GM12874 (cell line): Measurements from ENCODE around the gene DPH1.

ENCODE experiments used
- TF ChIP-seq, protein P1 (sequence below): IDR thresholded peaks from 2 replicates; pipeline ENCODE4 v1.5.1; 2011; ENCODE audit warnings: low read depth, mild to moderate bottlenecking, control low read depth, low read length, moderate library complexity; ENCODE audit not compliant: insufficient read depth

Gene DPH1

DNA sequence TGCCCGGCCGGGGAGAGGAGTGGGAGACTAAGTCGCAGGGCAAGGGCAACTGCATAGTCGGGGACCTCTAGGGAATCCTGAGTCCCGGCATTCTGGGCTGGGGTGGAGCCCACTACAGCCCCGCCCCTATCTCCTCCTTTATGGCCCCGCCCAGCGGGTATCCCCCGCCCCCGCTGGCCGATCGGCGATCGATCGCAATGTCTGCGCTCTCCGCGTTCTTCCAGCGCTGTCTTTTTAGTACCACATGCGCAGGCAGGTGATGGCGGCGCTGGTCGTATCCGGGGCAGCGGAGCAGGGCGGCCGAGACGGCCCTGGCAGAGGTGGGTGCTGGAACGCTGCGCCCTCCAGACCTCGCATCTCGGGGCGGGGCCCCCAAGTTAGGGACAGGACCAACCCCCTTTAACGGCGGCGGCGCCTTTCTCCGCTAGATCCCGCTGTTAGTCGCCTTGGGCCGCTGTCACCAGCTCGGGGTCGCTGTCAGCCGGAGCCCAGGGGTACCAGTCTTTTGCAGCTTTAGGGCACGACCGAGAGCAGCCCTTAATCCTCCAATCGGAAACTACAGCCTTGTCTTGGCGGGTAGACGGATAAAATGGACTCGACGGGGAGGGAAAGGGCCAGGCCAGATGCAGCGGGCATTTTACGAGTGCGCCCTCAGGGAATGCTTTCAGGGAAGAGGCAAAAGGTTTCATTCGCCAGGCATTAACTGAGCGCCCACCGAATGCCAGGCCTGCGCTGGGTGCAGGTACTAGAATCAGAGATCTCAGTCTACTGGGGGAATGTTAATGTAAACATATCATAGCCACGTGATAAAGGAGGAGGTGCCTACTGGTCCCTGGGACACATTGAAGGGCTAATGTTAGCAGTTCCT is at the start of gene DPH1:
Gene DPH1, plus strand, starts transcription at position 243 of the 868 bp plus-strand sequence. Its CDS starts 17 bp downstream, at position 260.
- TF ChIP-seq, protein P1, sequence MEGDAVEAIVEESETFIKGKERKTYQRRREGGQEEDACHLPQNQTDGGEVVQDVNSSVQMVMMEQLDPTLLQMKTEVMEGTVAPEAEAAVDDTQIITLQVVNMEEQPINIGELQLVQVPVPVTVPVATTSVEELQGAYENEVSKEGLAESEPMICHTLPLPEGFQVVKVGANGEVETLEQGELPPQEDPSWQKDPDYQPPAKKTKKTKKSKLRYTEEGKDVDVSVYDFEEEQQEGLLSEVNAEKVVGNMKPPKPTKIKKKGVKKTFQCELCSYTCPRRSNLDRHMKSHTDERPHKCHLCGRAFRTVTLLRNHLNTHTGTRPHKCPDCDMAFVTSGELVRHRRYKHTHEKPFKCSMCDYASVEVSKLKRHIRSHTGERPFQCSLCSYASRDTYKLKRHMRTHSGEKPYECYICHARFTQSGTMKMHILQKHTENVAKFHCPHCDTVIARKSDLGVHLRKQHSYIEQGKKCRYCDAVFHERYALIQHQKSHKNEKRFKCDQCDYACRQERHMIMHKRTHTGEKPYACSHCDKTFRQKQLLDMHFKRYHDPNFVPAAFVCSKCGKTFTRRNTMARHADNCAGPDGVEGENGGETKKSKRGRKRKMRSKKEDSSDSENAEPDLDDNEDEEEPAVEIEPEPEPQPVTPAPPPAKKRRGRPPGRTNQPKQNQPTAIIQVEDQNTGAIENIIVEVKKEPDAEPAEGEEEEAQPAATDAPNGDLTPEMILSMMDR, result no peak

DNA sequence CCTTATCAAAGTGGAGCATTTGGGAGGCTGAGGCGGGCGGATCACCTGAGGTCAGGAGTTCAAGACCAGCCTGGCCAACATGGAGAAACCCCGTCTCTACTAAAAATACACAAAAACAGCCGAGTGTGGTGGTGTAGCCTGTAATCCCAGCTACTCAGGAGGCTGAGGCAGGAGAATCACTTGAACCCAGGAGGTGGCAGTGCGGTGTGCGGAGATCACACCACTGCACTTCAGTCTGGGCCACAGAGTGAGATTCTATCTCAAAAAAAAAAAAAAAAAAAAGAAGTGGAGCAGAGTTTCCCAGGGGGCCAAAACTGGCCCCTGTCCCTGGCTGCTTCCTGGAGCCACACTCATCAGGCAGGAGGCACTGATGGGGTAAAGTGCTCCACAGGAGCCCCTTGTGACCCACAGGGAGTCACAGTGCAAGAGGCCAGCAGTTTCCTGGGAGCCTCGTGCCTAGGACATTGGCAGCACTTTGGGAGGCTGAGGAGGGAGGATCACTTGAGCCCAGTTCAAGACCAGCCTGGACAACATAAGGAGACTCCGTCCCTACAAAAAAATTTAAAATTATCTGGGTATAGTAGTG is 49.2 kb upstream of the DPH1 start:
- TF ChIP-seq, protein P1, result no peak

DNA sequence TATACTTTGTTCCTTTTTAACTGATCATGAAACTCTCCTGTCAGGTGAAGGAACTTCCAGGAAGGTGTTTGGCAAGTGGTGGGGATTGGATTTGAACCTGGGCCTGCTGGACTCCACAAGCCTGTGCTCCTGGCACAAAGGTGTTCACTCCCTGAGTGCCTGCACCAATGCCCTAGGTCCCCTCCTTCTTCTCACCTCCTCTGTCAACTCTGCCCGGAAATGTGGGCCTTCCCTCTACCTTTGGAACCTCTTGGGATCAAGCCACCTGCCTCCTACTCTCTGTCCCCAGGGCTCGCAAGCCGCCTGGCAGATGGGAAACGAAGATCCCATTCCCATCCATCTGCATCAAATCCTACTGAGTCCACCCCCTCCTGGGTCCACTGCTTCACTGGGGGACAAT is 44.9 kb upstream of the DPH1 start:
- TF ChIP-seq, protein P1, result no peak

DNA sequence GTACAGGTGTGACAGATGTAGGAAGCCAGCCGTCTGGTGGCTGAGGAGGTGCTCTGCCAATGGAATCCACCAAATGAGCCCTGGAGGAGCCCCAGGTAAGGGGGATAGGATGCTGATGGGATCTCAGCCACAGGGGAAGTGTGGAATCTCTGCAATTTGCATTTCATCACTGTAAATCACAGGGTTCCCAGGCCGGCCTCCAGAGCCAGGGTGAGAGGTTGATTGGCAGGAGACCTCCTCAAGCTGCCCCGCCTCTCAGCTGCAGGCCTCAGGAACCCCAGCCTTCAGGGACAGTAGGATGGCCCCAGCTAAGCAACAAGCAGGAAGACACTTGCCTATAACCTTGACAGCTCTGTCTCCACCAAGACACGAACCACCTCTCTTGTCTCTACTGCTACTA is 44.3 kb upstream of the DPH1 start:
- TF ChIP-seq, protein P1, result no peak

DNA sequence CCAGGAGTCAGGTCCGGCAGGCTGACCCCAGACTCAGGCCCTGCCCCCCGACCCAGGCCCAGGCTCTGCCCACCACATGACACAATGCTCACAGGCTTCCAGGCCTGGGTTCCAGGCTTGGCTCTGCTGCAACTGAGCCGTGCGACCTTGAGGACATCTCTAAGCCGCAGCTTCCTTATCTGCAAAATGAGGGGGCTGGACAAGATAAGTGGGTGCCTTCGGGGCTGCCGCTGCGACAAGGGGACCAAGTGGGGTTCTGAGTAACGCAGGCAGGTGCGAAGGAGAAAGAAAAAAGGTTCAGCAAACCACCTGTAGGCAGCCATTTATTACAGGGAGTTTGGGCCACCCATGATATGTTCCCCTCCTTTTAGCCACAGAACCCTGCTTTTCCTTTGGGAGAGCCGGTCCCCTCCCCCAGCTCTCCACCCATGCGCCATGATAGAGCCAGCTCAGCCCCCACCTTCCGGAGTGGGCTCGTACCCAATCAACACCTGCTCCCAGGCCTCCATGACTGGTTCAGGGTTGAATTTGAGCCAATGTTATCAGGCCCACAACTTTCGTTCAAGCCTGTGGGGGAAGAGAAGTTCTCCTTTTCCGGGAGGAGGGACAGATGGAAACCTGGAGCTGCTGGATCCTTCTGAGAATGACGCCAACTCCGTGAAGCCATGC is 43.0 kb upstream of the DPH1 start:
- TF ChIP-seq, protein P1, result no peak

DNA sequence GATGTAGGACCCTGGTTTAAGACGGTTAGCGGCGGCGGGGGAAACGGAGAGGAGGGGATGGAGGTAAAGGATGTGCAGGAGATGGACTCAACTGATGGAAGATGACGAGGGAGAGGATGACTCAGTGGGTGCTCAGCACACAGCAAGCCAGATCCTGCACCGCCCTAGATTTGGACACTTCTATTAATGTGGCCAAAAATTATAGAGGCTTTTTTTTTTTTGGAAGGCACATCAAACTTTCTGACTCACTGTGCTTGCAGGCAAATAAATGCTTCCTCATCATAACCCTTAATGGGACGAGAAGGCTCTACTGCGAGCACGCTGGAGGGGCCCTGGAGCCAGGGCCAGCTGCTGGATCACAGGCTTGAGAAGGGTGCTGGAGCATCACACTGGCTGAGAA is 40.8 kb upstream of the DPH1 start:
- TF ChIP-seq, protein P1, result no peak

DNA sequence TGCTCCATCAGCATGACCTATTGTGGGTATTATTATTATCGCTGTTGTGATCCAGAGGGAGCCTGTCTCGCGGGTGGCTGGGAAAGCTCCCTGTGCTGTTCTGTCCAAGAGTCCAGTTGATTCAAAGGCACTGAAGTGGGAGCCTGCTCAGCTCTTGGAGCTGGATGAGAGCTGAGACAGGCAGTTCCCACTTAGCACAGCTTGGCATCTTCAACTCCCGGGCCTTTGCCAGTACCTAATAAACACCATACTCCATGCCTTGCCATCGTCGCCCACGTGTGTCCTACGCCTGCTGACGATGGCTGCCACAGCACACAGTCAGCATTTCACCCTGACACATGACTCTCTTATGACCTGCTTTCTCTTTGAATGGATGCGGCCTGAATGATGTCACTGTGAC is 37.4 kb upstream of the DPH1 start:
- TF ChIP-seq, protein P1, result no peak
